ENCODE measurements around the gene BANP.

GRCh38 chr16:87936375-87937230, 14.6 kb upstream of the BANP start, which contains the start of gene CA5A:
- TF ChIP-seq POLR2A (IDR thresholded peaks at IDR 0.05): no peak
- TF ChIP-seq CTCF (IDR thresholded peaks at IDR 0.05): no peak

Data from heart left ventricle (tissue), 13 donors.